Colon (tissue), 2 donors: ENCODE measurements around the gene FEZF2.

Experiments used
- FAIRE-seq: peaks from 2 replicates; lab custom pipeline; 2012; peaks lifted over from hg19 to GRCh38; lab: Jason Lieb, UNC
- donor health status: control.
- donor health status: control.

Gene FEZF2

DNA sequence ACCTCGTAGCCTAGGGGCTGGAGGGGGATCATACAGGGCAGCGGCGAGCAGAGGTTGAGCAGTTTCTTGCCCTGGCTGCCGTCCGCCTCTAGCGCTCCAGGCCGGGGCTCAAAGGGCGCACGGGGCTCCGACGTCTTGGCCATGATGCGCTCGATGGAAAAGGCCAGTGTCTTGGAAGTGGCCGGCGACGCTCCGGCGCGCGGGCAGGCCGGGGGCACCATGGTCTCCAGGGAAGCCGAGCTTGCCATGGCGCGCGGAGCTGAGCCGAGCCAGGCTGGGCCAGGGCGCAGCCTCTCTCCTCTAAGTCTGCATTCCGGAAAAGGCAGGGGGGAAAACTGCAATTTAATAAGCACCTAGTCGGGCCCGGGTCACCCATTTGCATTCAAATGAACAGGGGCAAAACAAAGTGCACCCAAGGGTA lies 719 bp downstream of the FEZF2 start:
- no peak for FAIRE-seq

DNA sequence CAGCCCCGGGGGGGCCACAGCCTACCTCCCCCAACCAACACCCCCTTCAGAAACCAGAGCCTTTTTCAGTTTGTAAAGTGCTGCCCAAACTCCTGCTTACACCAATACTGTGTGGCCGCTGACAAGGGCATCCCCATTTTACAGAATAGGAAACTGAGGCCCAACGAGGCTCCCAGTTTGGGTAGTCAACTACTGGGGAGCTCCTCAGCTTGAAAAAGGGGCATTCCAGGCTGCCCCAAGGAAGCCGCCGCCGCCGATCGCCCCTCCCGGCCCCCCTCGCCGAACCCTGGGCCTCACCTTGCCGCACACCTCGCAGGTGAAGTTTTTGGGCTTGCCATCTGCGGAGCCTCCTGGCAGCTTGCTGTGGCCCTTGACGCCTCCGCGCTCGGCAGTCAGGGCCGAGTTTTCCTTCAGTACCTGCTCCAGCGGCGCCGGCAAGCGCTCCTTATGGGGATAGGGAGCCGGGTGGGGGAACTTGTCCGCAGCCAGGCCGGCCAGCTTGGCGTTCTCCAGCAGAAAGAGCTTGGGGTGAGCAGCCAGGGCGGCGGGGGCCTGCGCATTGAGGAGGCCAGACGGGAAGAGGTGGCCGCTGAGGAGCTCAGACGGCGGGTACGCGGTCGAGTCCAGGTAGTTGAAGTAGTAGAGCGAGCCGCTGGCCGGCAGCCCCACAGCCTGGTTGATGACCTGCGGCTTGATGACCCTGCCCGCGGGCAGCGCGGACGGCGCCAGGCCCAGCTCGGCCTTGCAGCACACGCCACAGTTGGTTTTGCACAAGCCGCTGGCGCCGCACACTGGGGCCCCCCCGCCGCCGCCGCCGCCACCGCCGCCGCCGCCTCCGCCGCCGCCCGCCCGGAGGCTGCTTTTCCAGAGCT lies 1.4 kb downstream of the FEZF2 start:
- no peak for FAIRE-seq

DNA sequence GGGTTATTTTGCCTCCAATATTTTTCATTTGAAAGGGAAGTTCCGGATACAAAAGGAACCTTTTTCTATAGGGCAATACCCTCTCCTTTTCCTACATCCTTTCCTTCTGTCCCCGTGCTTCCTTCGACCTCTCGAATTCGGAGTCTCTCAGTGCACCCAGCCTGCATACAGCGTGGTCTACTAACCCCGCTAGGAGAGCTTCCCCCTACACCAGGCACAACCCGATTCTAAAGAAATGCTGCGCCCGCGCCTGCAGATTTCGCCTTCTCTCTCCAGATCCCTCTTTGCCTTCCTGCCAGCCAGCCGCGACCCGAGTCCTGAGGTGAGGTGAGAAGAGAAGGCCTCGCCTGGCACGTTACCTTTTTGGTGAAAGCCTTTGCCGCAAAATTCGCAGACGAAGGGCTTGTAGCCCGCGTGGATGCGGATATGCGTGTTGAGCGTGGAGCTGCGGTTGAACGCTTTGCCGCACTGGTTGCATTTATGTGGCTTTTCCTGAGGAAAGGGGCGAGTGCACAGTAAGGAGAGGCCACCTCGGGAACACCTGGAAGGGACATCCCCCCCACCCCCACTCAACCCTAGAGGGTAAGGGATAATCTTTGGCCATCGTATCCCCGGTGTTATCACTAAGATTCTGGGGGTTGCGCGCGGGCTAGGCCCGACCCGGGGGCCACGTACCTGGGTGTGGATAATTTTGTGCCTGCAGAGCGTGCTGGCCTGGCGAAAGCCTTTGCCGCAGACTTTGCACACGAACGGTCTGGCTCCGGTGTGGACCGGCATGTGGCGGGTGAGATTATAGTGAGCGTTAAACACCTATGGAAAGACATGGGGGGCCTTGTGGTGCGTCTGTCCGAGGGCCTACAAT lies 2.3 kb downstream of the FEZF2 start:
- no peak for FAIRE-seq

DNA sequence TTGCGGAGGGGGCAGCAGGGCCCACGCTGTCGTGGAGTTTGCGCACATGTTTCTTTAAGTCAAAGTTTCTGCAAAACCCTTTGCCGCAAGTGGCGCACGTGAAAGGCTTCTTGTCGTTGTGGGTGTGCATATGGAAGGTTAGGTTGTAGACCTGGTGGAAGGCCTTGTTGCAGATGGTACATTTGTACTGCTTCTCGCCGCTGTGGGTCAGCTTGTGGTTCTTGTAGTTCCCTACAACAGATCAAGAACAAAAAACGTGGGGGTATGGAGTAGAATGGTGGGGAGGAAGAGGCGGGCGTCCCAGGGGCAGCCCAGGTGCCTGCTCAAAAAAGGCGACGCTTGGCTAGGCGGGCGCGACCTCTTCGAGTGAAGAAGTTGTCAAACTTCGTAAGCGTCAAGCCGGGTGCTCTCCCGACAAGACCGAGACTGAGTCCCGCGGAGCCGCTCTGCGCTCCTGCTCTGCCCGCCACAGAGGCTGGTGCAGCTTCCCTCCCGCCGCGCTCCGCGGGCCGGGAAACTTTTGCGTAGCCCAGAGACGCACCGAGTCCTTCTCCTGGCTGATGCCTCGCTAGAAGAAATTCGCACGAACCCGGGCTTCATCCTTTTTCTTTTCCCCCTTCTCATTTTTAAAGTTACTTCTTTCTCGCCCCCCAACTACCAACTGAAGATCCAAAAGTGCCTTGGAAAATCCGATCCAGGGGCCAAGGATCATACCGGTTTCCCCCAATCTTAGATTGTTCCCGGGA lies 3.1 kb downstream of the FEZF2 start:
- FAIRE-seq, result no peak

DNA sequence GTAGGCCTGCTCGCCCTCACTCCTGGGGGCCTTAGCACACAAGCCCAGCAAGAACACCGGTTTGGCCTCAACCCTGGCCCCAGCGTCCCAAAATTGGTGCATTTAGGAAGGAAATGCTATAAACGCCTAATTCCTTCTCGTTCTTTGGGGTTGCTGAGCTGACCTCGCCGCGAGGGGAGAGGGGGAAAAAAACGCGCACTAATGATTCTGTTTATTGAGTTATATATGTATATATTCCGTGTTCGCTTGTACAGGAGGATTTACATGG lies 3.9 kb downstream of the FEZF2 start:
- FAIRE-seq, result no peak

DNA sequence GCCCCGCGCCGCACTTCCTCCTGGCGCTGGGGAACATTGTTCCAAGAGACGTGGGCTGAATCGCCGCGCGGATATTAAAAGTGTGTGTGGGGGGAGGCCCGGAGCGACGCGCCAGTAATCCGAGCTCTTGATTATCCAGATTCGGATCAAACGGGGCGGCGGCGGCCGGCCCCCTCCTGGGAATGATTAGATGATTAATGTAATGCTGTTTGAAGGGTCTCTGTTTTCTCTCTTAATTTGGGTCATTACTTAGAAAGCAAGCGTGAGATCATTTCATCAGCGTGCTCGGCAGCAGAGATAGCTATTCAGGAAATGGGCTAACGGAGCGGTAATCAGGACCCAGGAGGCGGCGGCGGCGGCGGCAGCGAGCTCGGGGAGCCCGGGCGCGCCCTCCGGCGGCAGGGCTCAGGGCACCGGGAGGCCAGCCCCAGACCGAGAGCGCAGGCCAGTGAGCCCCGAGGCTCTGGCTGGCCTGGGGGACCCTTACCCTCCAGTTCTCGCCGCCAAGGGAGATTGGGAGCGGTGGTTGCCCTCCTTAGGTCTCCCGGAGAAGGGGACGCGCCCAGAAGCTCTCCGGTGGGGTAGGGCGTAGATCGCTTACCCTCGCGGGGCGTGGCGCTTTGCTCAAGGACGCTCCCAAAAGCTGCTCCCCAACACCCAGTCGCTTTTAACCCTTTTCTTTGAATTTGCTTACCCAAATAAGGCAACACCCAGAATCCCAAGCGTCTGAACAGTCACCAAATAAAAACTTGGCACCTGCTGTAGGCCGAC lies 4.5 kb downstream of the FEZF2 start:
- FAIRE-seq, result no peak

DNA sequence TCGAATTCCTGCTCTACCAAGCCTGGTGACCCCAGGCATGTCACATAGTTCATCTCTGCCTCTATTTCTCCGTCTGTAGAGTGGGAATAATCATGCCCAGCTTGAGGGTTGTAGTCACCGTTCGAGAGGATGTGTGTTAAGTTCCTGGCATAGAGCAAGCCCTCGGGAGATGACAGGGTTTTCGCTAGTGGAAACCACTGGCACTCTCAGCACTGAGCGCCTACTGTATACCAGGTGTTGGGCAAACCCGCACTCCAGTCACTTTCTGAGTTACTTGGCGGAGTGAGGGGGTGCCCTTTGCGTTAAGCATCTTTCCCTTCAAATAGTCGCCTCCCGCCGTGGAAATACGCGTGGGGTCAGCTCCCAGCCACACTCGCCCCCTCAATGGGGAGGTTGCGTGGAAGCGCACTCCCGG lies 5.1 kb downstream of the FEZF2 start:
- FAIRE-seq, result no peak

DNA sequence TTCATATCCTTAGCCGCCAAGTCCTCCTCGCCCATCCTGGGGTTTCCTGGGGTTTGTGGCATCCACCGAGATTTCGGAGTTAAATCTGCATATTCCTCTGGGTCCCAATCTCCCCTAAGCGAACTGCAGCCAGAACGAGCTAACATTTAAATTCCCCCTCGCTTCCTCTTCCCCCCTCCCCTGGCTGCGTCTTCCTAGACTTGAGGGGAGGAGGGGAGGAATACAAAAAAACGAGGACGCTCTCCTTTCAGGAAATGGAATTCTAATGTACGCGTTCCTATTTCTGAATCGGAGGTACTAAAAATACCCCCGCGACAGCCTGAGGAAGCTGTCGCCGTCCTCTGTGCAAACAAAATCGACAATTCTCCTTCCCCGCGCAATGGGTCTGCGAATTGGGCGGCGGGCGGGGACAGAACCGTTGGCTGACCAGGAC lies 5.6 kb downstream of the FEZF2 start:
- no peak for FAIRE-seq

DNA sequence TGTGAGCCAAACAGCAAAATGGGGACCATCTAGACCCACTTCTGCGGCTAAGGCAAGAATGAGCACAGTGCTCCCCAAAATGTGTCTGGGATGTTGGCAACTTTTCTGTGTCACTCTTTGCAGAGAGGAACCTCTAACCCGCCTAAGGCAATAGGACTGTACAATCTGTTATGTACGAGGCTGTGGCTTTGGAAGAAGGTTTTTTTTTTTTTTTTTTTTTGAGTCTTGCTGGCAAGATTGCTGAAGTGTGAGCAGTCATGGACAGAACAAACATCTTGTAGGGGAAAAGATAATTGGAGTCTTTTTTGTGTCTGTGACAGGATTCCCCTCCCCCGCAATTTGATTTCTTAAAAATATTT lies 7.2 kb downstream of the FEZF2 start:
- no peak for FAIRE-seq

DNA sequence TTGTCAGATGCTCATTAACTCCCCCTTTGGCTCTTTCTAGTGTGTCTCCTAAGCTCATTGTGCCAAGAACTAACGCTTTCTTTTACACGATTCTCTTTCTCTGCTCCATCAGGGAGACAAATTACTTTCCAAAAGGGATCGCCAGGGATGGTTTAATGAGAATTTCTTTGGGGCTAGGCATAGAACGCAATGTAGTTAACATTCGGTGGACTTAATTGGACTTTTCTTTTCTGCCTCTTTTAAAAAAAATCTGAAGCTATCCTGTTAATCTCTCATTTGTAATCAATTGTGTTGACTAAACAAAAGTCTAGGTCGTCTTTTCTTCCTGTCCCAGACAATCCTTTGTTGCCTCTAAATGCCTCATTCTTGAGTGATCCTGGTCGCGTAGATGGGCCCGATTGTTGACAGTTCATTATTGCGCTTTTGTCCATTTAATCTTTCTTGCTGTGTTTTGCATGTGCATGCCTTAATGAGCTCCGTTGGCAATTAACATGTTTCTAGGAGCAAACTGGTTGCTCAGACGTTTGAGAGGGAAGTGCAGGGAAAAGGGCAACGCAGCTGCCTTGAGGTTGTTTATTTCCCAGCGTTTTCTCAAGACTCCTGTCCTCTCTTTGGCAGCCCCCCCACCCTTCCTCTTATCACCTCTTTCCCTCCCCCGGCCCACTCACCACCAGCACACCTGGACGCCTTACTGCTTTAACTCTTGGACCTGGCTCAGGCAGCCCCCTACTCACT lies 7.8 kb downstream of the FEZF2 start:
- no peak for FAIRE-seq

DNA sequence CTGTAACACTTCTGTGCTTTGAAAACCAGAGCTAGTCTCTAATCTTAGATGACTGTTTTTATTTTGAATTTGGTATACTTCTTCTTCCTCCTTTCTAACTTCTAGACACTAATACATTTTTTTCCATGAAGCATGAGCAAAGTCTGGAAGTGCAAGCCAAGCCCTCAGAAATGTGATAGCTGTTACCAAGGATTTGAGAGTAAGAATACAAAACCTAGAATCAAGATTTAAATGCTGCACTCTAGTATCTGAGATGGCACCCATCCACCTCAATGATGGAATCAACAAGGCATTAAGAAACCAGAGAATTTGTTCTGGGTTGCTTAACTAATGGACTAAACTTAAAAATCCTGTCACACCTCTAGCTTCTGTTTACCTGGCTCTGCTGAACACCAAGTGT lies 9.2 kb downstream of the FEZF2 start:
- no peak for FAIRE-seq

DNA sequence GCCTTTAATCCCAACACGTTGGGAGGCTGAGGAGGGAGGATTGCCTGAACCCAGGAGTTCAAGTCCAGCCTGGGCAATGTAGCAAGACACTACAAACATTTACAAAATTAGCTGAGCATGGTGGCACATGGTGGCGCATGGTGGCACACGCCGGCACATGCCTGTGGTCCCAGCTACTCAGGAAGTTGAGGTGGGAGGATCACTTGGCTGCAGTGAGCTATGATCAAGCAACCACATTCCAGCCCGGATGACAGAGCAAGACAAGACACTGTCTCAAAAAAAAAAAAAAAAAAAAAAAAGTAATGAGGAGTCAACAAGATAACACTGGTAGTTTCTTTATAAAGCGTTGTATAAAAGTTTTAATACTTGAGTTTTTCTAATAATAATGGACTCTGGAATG lies 10.1 kb downstream of the FEZF2 start:
- FAIRE-seq, result no peak

DNA sequence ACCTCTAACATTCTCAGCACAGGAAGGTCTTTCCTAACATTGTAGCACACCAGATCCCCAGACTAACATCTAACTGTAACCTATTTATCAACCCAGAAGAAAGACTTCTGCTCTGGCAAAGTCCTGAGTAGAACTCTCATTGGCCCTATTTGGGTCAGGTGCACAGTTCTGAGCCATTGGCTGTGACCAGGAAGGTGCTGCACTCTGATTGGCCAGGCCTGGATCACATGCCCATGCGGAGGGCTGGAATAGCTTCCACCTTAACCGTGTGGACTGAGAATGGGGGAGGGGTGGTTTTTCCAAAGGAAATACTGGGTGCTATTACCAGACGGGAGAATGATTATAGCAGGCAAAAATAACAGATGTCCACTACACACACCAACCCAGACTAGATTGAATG lies 11.5 kb downstream of the FEZF2 start:
- no peak for FAIRE-seq

DNA sequence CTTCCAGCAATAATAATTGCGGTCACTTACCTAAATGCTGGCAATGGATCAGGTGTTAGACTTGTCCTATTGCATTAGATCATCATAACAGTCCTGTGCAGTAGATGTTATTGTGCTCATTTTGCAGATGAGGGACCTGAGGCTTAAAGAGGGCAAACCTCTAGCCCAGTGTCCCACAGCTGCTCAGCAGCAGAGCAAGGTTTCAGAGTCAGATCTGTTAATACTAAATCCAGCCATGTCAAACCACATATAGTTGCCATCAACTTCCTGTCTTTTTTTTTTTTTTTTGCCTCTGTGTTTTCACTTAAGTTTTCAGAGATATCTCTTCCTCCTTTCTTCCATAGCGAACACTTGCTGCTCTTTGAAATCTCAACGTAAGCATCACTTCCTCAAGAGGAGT lies 12.1 kb downstream of the FEZF2 start:
- FAIRE-seq, result no peak

DNA sequence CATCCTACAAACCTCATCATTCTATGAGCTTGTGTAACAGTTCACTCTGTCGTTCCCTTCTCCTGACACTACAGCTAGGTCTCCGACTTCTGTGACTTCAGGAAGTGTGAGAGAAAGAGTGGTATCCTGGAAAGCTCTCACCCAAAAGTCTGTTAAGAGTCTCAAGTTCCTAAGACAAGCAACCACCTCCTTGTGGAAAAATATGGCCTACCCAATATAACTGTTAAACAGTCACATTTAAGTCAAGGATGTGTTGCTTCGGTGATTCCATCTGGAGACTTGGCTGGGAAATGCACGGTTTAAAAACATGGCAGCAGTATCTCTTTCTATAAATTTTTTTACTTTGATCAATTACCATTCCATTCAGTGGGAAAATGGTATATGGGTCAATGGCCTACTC lies 13.8 kb downstream of the FEZF2 start:
- FAIRE-seq, result no peak

DNA sequence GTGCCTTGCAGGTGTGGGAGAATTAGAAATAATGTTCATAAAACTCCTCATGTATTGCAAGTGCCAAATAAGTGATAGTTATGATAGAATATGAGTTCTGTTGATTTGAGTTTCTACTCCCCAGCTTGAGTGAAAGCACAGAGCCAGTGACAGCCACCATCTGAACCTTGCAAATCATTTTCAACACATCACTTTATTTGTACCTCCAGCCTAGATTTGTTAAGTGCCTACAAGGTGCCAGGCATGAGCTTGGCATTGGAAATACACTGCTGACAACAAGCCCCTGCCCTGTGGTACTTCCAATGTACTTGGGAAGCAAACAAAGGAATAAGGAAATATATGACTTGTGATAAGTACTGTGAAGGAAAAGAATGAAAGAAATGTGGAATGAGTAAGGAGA lies 17.0 kb downstream of the FEZF2 start:
- FAIRE-seq, result no peak

DNA sequence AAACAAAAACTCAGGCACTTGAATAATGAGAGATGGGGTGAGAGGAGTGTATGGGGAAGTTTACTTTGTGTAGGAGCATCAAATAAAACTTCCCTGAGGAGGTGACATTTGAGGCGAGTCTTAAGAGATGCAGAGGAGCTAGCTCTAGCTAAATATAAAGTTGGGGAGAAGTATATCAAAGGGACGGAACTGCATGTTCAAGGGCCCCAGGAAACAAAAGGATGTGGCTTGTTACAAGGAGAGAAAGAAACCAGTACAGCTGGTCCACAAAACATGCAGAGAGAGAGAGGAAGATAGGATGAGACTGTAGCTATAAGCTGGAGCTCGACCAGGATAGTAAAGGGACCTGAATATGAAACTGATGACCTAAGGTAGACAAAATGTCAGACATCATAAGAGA lies 17.6 kb downstream of the FEZF2 start:
- FAIRE-seq, result no peak

DNA sequence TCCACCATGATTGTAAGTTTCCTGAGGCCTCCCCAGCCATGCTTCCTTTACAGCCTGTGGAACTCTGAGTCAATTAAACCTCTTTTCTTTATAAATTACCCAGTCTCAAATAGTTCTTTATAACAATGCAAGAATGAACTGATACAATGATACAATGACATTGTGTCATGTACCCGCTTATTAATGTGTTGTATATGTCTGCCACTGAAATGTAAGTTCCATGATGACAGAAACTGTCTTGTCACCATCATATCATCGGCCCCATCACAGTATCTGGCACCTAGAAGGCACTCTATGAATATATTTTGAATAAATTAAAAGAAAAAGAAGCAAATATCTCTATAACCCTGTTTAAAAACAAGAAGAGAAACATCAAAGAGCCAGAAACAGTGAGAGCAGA lies 29.6 kb downstream of the FEZF2 start:
- FAIRE-seq, result no peak

DNA sequence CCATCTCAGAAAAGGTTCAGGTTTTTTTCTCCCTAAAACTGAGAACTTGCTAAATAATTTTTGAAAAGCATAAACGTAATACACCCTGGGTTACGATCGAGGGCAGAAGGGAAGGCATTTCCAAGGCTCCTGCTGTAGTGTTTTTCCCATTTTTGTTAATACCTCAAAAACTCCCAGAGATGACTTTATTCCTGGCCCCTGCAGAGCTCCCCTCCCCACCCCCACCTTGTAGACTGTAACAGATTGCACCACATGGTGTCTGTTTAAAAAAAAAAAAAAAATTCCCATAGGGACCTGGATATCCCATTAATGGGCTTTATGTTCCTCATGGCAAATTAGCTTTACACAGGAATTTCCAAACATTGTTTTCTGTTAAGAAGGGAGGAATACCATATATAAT lies 38.2 kb downstream of the FEZF2 start:
- FAIRE-seq, result no peak

DNA sequence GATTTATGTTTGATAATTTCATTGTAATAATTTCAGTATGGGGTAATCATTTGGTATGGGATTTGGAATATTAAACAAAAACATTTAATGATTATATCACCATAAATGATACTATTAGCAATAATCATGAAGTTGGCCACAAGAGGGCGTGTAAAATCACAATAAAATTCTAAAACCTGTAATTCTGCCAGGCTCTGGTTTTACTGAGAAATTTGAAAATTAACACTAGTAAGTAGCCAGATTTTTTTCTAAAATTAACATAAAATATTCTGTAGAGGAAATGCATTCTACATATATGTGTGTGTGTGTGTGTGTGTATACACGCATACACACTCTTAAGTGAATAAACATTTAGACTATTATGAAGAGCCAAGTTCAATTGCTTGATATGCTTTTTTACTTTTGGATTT lies 40.5 kb downstream of the FEZF2 start:
- FAIRE-seq, result no peak

DNA sequence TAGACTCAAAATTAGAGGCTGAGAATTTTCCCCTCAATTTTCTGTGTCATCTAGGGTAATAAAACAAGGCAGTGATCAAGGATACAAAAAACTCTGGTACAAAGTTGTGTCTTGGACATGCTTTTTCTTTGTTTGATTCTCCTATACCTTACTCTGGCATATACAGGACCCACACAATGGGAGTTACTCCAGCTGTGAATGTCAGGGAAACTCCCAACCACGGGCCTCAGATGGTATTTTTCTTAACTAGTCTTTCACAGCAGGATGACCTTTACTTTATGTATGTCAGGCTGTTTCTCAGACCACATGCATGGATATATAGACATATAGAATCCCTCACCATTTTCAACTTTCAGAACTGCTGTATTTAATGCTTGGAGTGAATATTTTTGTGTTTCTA lies 41.3 kb downstream of the FEZF2 start:
- no peak for FAIRE-seq

DNA sequence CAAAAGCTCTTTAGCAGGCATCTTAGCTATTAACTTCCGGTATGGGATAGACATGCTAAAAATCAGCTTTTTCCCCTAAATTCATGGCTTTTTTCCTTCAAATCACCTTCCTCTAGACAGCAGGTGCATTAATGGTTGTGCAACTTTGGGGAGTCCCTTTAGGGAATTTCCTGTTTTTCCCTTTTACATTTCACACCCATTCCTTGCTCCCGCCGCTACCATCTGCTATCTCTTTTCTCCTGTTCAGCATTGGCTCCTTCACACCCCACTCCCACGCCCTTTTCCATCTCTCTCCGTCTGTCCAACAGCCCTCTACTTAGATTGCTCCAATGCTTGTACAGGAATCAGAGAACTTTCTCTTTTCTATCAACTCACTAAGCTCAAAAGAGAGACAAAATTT lies 43.4 kb downstream of the FEZF2 start:
- FAIRE-seq, result no peak
